IPS-15b (cell line): ENCODE data around the gene SPRTN.

Source experiments
- H3K27me3 ChIP-seq: one replicate; pipeline ENCODE4 v1.6.1; 2013; ENCODE audit warnings: low read length; ENCODE audit not compliant: control insufficient read depth, insufficient read depth
- H3K36me3 ChIP-seq: one replicate; pipeline ENCODE4 v1.6.1; 2013; ENCODE audit warnings: low read length; ENCODE audit not compliant: control insufficient read depth, insufficient read depth
- H3K4me1 ChIP-seq: one replicate; pipeline ENCODE4 v1.6.1; 2013; ENCODE audit warnings: mild to moderate bottlenecking, low read length; ENCODE audit not compliant: control insufficient read depth, insufficient read depth
- H3K4me3 ChIP-seq: one replicate; pipeline ENCODE4 v1.5.1; 2013; ENCODE audit warnings: low read depth, low read length
- H3K9ac ChIP-seq: one replicate; pipeline ENCODE4 v1.6.1; 2013; ENCODE audit warnings: low read depth, mild to moderate bottlenecking, low read length
- H3K9me3 ChIP-seq: one replicate; pipeline ENCODE4 v1.6.1; 2013; ENCODE audit warnings: mild to moderate bottlenecking, low read length; ENCODE audit not compliant: control insufficient read depth, insufficient read depth

SPRTN gene

GRCh38 chr1:231319080-231319479, 19.0 kb upstream of the SPRTN start:
- H3K27me3 ChIP-seq = no peaks in the 10 kb centered on the region
- H3K9ac ChIP-seq = no peak overlapping the region
- H3K4me1 ChIP-seq = no peaks in the 10 kb centered on the region
- no peak overlapping the region for H3K4me3 ChIP-seq
- H3K9me3 ChIP-seq = no peaks in the 10 kb centered on the region
- no peaks in the 10 kb centered on the region for H3K36me3 ChIP-seq

- Histone ChIP-seq H3K9me3 (no peaks in the 10 kb centered on the region), H3K27me3 (no peaks in the 10 kb centered on the region), H3K9ac (no peak overlapping the region), H3K36me3 (no peaks in the 10 kb centered on the region), H3K4me1 (no peaks in the 10 kb centered on the region), H3K4me3 (no peak overlapping the region)
Observed at GRCh38 chr1:231322880-231323530, 15.1 kb upstream of the SPRTN start.

- Histone ChIP-seq H3K4me1 (no peaks in the 10 kb centered on the region), H3K36me3 (no peaks in the 10 kb centered on the region), H3K4me3 (no peak overlapping the region), H3K27me3 (no peaks in the 10 kb centered on the region), H3K9ac (no peak overlapping the region), H3K9me3 (no peaks in the 10 kb centered on the region)
Observed at GRCh38 chr1:231324660-231325059, 13.4 kb upstream of the SPRTN start.

- H3K4me1 ChIP-seq = no peaks in the 10 kb centered on the region
- H3K4me3 ChIP-seq = no peak overlapping the region
- H3K27me3 ChIP-seq = no peaks in the 10 kb centered on the region
- no peaks in the 10 kb centered on the region for H3K9me3 ChIP-seq
- no peaks in the 10 kb centered on the region for H3K36me3 ChIP-seq
- H3K9ac ChIP-seq = no peak overlapping the region
Observed at GRCh38 chr1:231326248-231326647, 11.8 kb upstream of the SPRTN start.

- H3K9me3 ChIP-seq = no peaks in the 10 kb centered on the region
- H3K4me1 ChIP-seq = no peaks in the 10 kb centered on the region
- no peaks in the 10 kb centered on the region for H3K27me3 ChIP-seq
- no peaks in the 10 kb centered on the region for H3K36me3 ChIP-seq
- H3K9ac ChIP-seq = no peak overlapping the region
- H3K4me3 ChIP-seq = no peak overlapping the region
Observed at GRCh38 chr1:231327617-231328016, 10.5 kb upstream of the SPRTN start.

GRCh38 chr1:231329483-231329882, 8.6 kb upstream of the SPRTN start:
- Histone ChIP-seq H3K9me3 (no peaks in the 10 kb centered on the region), H3K4me1 (no peaks in the 10 kb centered on the region), H3K4me3 (no peak overlapping the region), H3K9ac (no peak overlapping the region), H3K27me3 (no peaks in the 10 kb centered on the region), H3K36me3 (no peaks in the 10 kb centered on the region)

GRCh38 chr1:231332761-231333160, 5.3 kb upstream of the SPRTN start:
- H3K4me1 ChIP-seq = peaks cover 3% of the 10 kb centered on the region
- no peaks in the 10 kb centered on the region for H3K27me3 ChIP-seq
- H3K9me3 ChIP-seq = no peaks in the 10 kb centered on the region
- no peak overlapping the region for H3K4me3 ChIP-seq
- H3K36me3 ChIP-seq = no peaks in the 10 kb centered on the region
- no peak overlapping the region for H3K9ac ChIP-seq

GRCh38 chr1:231334079-231334666, 3.9 kb upstream of the SPRTN start:
- peaks cover 3% of the 10 kb centered on the region for H3K4me1 ChIP-seq
- no peaks in the 10 kb centered on the region for H3K36me3 ChIP-seq
- H3K4me3 ChIP-seq = no peak overlapping the region
- H3K9me3 ChIP-seq = no peaks in the 10 kb centered on the region
- H3K27me3 ChIP-seq = no peaks in the 10 kb centered on the region
- no peak overlapping the region for H3K9ac ChIP-seq

GRCh38 chr1:231334952-231335351, 3.1 kb upstream of the SPRTN start:
- Histone ChIP-seq H3K27me3 (no peaks in the 10 kb centered on the region), H3K4me3 (no peak overlapping the region), H3K36me3 (no peaks in the 10 kb centered on the region), H3K9ac (no peak overlapping the region), H3K4me1 (peaks cover 3% of the 10 kb centered on the region), H3K9me3 (no peaks in the 10 kb centered on the region)

- H3K27me3 ChIP-seq = no peaks in the 10 kb centered on the region
- H3K9me3 ChIP-seq = no peaks in the 10 kb centered on the region
- peak overlapping the region; percentile 92 for H3K4me3 ChIP-seq
- H3K9ac ChIP-seq = no peak overlapping the region
- H3K36me3 ChIP-seq = no peaks in the 10 kb centered on the region
- peaks cover 3% of the 10 kb centered on the region for H3K4me1 ChIP-seq
Observed at GRCh38 chr1:231335663-231336602, 2.2 kb upstream of the SPRTN start.

GRCh38 chr1:231337043-231337471, 1.0 kb upstream of the SPRTN start:
- Histone ChIP-seq H3K9ac (peak overlapping the region; percentile 47), H3K9me3 (no peaks in the 10 kb centered on the region), H3K27me3 (no peaks in the 10 kb centered on the region), H3K4me3 (peak overlapping the region; percentile 92), H3K4me1 (peaks cover 3% of the 10 kb centered on the region), H3K36me3 (no peaks in the 10 kb centered on the region)
